Measurements from ENCODE around the gene SKA2. TPM values are rescaled to one million over a fixed set of nuclear protein-coding genes. Genes with fewer than 3 reads are reported as not detected.

The SKA2 gene
- total RNA-seq, 1 donor from 2014 or later: 60.2 TPM

DNA sequence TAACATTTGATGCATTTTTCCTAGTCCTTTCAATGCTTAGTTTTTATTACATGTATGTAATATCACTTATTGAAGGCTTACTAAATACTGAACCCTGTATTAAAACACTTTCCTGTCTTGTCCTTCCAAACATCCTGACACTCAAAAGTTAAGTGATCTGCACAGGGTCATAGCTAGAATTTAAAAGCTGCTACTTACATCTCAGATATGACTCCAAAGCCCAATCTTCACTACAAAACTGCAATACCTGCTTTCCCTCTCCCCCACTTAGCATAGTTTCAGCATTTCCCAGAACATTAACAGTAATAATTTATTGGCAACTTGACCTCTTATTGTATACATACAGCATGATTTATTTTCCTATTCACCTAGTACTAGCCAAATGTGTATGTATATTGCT lies 44.0 kb downstream of the SKA2 start:
- Mint-ChIP-seq H3K36me3 (ENCODE audit: unreplicated experiment) (peaks cover 12% of the 10 kb centered on the region), H3K27me3 (ENCODE audit: unreplicated experiment) (no peaks in the 10 kb centered on the region), H3K27ac (ENCODE audit: unreplicated experiment) (no peak overlapping the region), H3K9me3 (ENCODE audit: unreplicated experiment) (no peaks in the 10 kb centered on the region), H3K4me3 (ENCODE audit: unreplicated experiment) (no peak overlapping the region), H3K4me1 (ENCODE audit: unreplicated experiment) (peaks cover 9% of the 10 kb centered on the region)
- TF ChIP-seq, protein P1, sequence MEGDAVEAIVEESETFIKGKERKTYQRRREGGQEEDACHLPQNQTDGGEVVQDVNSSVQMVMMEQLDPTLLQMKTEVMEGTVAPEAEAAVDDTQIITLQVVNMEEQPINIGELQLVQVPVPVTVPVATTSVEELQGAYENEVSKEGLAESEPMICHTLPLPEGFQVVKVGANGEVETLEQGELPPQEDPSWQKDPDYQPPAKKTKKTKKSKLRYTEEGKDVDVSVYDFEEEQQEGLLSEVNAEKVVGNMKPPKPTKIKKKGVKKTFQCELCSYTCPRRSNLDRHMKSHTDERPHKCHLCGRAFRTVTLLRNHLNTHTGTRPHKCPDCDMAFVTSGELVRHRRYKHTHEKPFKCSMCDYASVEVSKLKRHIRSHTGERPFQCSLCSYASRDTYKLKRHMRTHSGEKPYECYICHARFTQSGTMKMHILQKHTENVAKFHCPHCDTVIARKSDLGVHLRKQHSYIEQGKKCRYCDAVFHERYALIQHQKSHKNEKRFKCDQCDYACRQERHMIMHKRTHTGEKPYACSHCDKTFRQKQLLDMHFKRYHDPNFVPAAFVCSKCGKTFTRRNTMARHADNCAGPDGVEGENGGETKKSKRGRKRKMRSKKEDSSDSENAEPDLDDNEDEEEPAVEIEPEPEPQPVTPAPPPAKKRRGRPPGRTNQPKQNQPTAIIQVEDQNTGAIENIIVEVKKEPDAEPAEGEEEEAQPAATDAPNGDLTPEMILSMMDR (IDR thresholded peaks at IDR 0.05): no peak
- DNase-seq (ENCODE audit: extremely low spot score, unreplicated experiment): no peak

DNA sequence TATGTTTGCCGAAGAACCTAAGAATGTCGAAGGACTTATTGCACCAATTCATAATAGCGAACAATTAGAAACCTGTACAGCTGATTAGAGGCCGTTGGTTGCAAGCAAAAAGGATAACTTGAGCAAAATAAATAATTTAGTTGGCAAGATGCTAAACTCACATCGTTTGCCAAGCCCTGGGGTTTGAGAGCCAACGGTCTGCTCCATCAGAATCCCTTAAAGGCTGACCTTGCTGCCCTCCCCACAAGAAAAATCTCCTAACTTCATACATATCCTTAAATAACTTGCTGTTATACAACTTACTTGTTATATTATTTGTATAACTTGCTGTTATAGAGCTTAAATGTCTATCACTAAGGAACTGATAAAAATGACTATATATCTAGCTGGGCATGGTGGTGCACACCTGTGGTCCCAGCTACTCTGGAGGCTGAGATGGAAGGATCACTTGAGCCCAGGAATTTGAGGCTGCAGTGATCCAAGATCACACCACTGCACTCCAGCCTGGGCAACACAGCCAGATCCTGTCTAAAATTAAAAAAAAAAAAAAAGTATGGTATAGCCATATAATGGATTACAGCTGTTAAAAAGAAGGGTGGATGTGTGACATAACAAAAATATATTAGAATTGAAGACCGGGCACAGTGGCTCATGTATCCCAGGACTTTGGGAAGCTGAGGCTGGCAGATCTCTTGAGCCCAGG lies 46.4 kb downstream of the SKA2 start:
- Mint-ChIP-seq H3K9me3 (ENCODE audit: unreplicated experiment) (no peaks in the 10 kb centered on the region), H3K27me3 (ENCODE audit: unreplicated experiment) (no peaks in the 10 kb centered on the region), H3K36me3 (ENCODE audit: unreplicated experiment) (peaks cover 12% of the 10 kb centered on the region), H3K4me1 (ENCODE audit: unreplicated experiment) (peaks cover 27% of the 10 kb centered on the region), H3K27ac (ENCODE audit: unreplicated experiment) (no peak overlapping the region), H3K4me3 (ENCODE audit: unreplicated experiment) (peak overlapping the region; percentile 26)
- no peak for DNase-seq (ENCODE audit: extremely low spot score, unreplicated experiment)
- TF ChIP-seq, protein P1 (IDR thresholded peaks at IDR 0.05): no peak

DNA sequence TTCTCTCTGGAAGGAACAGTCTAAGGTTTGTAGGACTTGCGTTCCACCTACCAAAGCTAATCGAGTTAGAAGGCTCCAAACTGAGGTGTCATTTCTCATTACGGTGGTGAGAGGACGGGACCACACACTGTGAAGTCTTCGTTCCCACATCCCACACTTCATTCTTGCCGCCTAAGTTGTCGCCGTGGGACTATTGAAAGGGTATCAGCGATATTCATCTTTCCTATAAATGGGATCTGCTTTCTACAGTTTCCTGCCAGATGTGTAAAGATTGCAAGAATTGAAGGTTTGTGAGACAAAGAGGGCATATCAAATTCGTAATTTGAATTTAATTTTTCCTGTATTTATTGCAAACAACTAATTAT lies 47.7 kb downstream of the SKA2 start:
- TF ChIP-seq, protein P1 (IDR thresholded peaks at IDR 0.05): no peak
- Mint-ChIP-seq H3K4me3 (ENCODE audit: unreplicated experiment) (peak overlapping the region; percentile 95), H3K4me1 (ENCODE audit: unreplicated experiment) (peaks cover 27% of the 10 kb centered on the region), H3K9me3 (ENCODE audit: unreplicated experiment) (no peaks in the 10 kb centered on the region), H3K27me3 (ENCODE audit: unreplicated experiment) (no peaks in the 10 kb centered on the region), H3K36me3 (ENCODE audit: unreplicated experiment) (peaks cover 16% of the 10 kb centered on the region), H3K27ac (ENCODE audit: unreplicated experiment) (peak overlapping the region; percentile 90)
- no peak for DNase-seq (ENCODE audit: extremely low spot score, unreplicated experiment)

DNA sequence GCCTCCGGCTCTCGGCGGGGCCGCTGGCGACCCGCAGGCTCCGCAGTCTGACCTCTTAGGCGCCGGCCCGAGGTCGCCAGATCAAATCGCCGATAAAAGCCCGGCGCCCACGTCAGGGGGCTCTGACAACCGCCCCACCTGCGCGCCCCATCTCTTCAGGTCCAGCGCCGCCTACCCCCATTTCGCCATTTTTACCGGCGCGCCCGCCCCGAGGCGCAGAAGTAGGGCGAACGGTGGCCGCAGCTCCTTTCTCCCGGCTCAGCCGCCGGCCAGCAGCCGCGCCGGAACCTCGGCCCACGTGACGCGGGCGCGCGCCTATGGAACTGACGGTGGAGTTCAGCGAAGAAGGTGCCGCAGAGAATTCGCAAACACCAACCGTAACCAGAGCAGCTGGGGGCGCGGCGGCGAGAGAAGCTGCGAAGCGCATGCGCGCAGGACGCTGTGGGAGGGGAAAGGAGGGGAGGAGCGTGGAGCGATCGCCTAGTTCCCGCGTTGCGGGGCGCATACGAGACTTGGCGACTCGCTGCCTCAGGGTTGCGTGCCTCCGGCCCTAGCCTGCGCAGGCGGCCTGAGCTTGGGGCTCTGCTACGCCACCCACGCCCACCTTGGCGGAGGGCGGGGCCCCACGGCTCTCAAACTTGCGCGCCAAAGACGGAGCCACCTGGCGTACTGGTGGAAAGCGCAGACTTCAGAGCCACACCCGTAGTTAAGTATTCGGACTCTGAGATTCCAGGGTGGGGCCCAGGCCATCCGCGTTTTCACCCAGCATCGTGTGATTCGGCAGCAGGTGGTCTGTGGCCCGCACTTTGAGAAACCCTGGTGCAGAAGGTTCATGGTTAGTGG lies 48.3 kb downstream of the SKA2 start, which contains the start of gene TRIM37:
Gene TRIM37 (minus strand): TSS at position 418 of the 843 bp plus-strand sequence. CDS start 419 bp downstream, outside the sequence.
- Mint-ChIP-seq H3K36me3 (ENCODE audit: unreplicated experiment) (peaks cover 16% of the 10 kb centered on the region), H3K27ac (ENCODE audit: unreplicated experiment) (peak within 1 kb of the TSS; percentile 90), H3K4me3 (ENCODE audit: unreplicated experiment) (peak within 1 kb of the TSS; percentile 95), H3K4me1 (ENCODE audit: unreplicated experiment) (peaks cover 31% of the 10 kb centered on the region), H3K9me3 (ENCODE audit: unreplicated experiment) (no peaks in the 10 kb centered on the region), H3K27me3 (ENCODE audit: unreplicated experiment) (no peaks in the 10 kb centered on the region)
- TF ChIP-seq, protein P1 (IDR thresholded peaks at IDR 0.05): no peak
- peak; percentile 100 for DNase-seq (ENCODE audit: extremely low spot score, unreplicated experiment)
